NCI-H1048 (cell line): ENCODE data around the gene OTUD3.
"Not testable (repeated sequence)": the region's sequence is repeated elsewhere in the genome, so short reads cannot be mapped to it uniquely, and the experiment has no call there.

Source experiments
- DNase-seq: peaks from one replicate; lab custom pipeline; 2025; lab: John Stamatoyannopoulos, UW

The OTUD3 gene

GRCh38 chr1:19918057-19918456, 35.9 kb downstream of the OTUD3 start:
- peak; percentile 51 for DNase-seq

GRCh38 chr1:19920132-19920710, 38.0 kb downstream of the OTUD3 start:
- DNase-seq = no peak

- no peak for DNase-seq
These were observed 39.1 kb downstream of the OTUD3 start for GRCh38 chr1:19921310-19921709.

GRCh38 chr1:19922015-19922688, 40.0 kb downstream of the OTUD3 start:
- DNase-seq = no peak

- DNase-seq = no peak
These were observed 41.1 kb downstream of the OTUD3 start, which contains the start of gene PLA2G2E for GRCh38 chr1:19923137-19923952. Gene PLA2G2E (minus strand): TSS chr1:19923617. CDS start chr1:19923559, 58 bp downstream.

- no peak for DNase-seq
These were observed 41.8 kb downstream of the OTUD3 start for GRCh38 chr1:19923953-19924346.

GRCh38 chr1:19925342-19926070, 43.3 kb downstream of the OTUD3 start:
- no peak for DNase-seq

GRCh38 chr1:19926296-19927129, 44.3 kb downstream of the OTUD3 start:
- DNase-seq = no peak

- not testable (repeated sequence) for DNase-seq
These were observed 44.9 kb downstream of the OTUD3 start for GRCh38 chr1:19927130-19927421.

GRCh38 chr1:19932866-19933265, 50.7 kb downstream of the OTUD3 start:
- no peak for DNase-seq

- no peak for DNase-seq
These were observed 52.1 kb downstream of the OTUD3 start for GRCh38 chr1:19934336-19934735.

- no peak for DNase-seq
These were observed 54.0 kb downstream of the OTUD3 start for GRCh38 chr1:19936061-19936750.

GRCh38 chr1:19938472-19938871, 56.3 kb downstream of the OTUD3 start:
- DNase-seq = no peak

GRCh38 chr1:19940486-19941205, 58.5 kb downstream of the OTUD3 start:
- no peak for DNase-seq

- DNase-seq = no peak
These were observed 59.0 kb downstream of the OTUD3 start for GRCh38 chr1:19941206-19941568.

- DNase-seq = no peak
These were observed 59.9 kb downstream of the OTUD3 start for GRCh38 chr1:19942088-19942487.

- no peak for DNase-seq
These were observed 60.5 kb downstream of the OTUD3 start for GRCh38 chr1:19942657-19943056.

- DNase-seq = no peak
These were observed 63.7 kb downstream of the OTUD3 start for GRCh38 chr1:19945914-19946313.

- DNase-seq = no peak
These were observed 64.1 kb downstream of the OTUD3 start for GRCh38 chr1:19946331-19946751.

- DNase-seq = no peak
These were observed 64.8 kb downstream of the OTUD3 start for GRCh38 chr1:19946971-19947370.
